Epithelial cell of prostate (primary cell): ENCODE results near the gene DNMT3A.

Experiments
- DNase-seq: peaks from one replicate; pipeline ENCODE4 v3.0.0-alpha.2; 2011; ENCODE audit warnings: low read depth, low spot score
- H3K27ac ChIP-seq: fragments of 450-650 bp; 2 replicates; pipeline ENCODE4 v1.5.1; 2017; ENCODE audit warnings: mild to moderate bottlenecking

The DNMT3A gene

DNA sequence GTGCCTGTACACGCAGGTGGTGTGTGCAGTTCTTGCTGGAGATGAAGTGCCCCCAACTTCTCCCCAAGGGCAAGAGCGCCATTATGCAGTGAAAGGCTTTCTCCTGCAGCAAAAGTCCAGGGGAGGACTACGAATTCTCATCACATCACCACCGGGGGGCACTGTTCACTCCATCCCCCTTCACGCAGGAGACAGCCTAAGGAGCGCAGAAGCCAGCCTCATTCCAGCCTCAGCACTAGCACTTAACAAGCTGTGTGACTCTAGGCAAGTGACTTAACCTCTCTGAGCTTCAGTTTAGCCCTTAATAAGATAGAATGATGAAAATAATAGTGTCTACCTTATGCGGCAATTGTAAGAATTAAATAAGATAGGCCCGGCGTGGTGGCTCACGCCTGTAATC is 32.3 kb downstream of the DNMT3A start:
- H3K27ac ChIP-seq: no peak overlapping the region
- DNase-seq: no peak

DNA sequence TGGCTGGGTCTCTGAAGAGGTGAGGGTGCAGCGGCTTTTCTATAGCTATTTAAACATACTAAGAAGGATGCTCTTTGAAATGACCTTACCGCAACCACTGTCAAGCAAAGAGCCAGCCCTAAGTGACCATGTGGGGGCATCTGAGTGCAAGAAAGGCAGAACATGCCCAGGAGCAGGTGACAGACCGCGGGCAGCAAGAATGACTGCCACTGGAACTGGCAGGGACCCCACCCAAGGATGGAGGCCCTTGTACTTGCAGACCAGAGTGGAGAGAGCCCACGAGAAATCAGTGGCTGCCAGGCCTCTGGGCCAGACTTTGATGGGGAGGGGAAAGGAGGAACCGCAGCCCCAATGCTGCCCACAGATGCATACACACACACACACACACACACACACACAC is 33.1 kb downstream of the DNMT3A start:
- H3K27ac ChIP-seq: no peak overlapping the region
- no peak for DNase-seq

GRCh38 chr2:25307949-25308557 is 33.7 kb downstream of the DNMT3A start:
- no peak overlapping the region for H3K27ac ChIP-seq
- no peak for DNase-seq

GRCh38 chr2:25306777-25307368 is 34.9 kb downstream of the DNMT3A start:
- DNase-seq: no peak
- no peak overlapping the region for H3K27ac ChIP-seq

DNA sequence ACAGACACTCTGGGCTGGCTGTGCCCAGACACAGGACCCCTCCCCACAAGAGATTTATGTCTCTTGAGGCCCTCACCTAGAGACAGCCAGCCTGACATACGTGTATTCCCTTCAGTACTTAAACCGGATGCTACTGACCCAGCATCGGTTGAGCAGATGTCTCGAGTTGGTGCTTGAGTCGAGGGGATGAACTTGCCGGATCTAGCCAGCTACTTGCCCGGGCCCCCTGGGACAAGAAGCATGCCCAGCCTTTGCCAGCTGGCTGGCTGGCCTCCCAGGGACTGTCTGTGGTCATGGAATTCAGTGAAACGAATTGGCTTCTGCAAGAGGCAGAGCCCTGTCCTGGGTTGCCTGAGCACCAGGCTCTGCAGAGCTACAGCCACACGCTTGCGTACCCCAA is 36.0 kb downstream of the DNMT3A start:
- H3K27ac ChIP-seq: no peak overlapping the region
- no peak for DNase-seq

GRCh38 chr2:25304826-25305596 is 36.7 kb downstream of the DNMT3A start:
- DNase-seq: no peak
- no peak overlapping the region for H3K27ac ChIP-seq

GRCh38 chr2:25304321-25304720 is 37.4 kb downstream of the DNMT3A start:
- H3K27ac ChIP-seq: no peak overlapping the region
- no peak for DNase-seq

DNA sequence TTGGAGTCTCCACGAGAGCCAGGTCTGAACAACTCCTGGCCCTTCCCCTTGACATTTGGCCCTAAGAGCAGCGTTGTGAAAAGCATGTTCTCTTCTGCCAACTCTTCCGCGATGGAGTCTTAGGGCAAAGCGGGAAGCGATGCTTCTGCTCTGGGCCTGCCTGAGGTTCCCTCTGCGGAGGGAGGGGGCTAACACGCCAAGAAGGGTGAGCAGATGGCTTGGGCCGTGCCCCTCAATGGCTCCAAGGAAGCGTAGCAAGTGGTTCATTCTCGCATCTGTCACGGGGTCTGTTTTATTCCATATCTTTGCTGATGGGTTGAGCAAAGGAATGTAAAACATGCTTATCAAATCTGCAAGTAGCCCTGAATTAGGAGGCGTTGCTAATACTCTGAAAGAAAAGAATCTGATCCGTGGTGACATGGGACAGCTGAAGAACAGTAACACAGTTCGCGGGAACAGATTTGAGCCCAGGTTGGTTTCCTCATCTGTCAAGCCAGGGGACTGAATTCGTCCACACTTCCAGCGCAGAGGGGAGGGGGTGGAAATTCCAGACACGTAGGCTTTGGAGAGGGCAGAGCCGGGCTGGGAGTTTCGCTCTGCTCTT is 38.0 kb downstream of the DNMT3A start:
- H3K27ac ChIP-seq: no peak overlapping the region
- DNase-seq: no peak

GRCh38 chr2:25302758-25303375 is 38.9 kb downstream of the DNMT3A start:
- DNase-seq: no peak
- no peak overlapping the region for H3K27ac ChIP-seq

GRCh38 chr2:25301453-25302352 is 40.0 kb downstream of the DNMT3A start:
- H3K27ac ChIP-seq: no peak overlapping the region
- DNase-seq: peak; percentile 87

- no peak overlapping the region for H3K27ac ChIP-seq
- no peak for DNase-seq
These were observed 41.7 kb downstream of the DNMT3A start for GRCh38 chr2:25300001-25300400.

DNA sequence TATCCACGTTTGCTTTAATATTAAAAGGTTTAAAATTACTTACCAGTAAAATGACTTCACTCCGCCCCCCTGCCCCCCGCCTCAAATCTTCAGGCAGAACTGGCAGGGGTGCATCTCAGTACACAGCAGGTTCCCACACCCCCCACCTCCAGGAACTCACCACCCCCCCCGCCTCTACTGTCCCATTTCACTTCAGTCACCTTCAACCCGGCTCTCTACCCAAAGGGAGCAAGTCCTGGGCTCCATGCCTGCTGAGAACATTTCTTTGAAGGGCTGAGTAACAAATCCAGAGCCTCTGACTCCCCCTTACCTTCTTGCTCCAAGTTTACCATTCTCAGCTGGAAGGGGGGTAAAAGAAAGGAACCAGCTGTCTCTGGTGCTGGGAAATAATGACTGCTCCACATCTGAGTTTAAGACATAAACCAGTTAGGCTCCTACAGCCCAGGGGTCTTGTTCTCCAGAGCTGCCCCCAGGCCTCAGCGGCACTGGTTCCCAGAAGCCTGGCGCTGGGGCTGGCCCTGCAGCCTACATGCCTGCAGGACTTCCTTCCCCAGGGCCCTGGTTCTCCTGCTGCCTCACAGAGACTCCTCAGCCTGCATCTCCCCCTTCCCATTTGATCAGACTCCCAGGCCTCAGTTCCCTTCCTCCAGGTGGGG is 42.8 kb downstream of the DNMT3A start:
- DNase-seq: no peak
- no peak overlapping the region for H3K27ac ChIP-seq

GRCh38 chr2:25297738-25298137 is 44.0 kb downstream of the DNMT3A start:
- no peak for DNase-seq
- H3K27ac ChIP-seq: no peak overlapping the region

DNA sequence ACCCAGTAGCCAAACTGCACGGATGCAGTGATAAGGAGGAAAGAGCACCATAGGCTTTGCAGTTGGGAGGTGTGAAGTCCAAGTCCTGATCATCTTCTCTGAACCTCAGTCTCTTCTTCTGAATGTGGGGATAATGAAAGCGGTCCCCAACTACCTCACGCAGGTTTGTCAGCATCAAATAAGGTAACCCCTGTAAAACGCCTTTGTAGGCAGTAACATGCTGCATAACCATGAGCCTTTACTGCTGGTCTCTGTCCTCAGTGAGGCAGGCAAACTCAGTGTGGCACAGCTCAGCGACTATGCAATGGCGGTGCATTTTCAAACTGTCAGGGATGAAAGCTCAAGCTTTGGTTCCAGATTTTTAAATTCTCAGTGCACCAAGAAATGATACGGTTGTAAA is 46.1 kb downstream of the DNMT3A start:
- DNase-seq: no peak
- no peak overlapping the region for H3K27ac ChIP-seq

GRCh38 chr2:25294573-25295462 is 46.9 kb downstream of the DNMT3A start:
- no peak for DNase-seq
- H3K27ac ChIP-seq: no peak overlapping the region

DNA sequence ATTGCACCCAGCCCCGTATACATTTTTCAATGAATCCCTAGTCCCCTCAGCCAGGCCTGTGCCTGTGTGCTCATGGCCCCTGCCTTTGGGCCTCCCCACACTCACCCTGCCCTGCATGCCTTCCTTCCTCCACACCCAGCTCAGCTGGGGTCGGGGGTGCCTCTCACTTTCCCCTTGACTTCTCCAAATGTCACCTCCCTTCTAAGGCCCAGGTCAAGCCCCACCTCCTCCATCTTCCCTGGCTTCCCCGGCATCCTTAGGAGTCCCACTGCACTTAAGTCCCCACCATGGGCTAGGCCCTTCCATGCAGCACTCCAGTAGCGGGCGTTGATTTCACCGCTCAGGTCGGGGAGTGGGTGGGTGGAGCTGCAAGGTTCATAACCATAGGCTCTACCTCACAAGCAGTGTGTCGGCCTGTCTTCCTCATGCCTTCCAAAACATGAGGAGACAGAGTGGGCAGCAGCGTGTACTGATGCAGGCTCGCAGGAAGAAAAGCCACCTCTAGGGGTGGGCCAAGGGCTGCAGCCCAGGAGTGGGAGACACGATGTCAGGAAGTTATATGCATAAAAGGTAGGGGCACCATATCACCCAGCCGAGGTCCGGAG is 47.7 kb downstream of the DNMT3A start:
- no peak for DNase-seq
- no peak overlapping the region for H3K27ac ChIP-seq

GRCh38 chr2:25293145-25293544 is 48.6 kb downstream of the DNMT3A start:
- no peak for DNase-seq
- H3K27ac ChIP-seq: no peak overlapping the region

- H3K27ac ChIP-seq: no peak overlapping the region
These were observed 49.3 kb downstream of the DNMT3A start for GRCh38 chr2:25292408-25292807.

More at GRCh38 chr2:25292408-25292807, 49.3 kb downstream of the DNMT3A start:
- no peak for DNase-seq
